HepG2 (cell line): ENCODE results near the gene STAT6. TPM values are rescaled to one million over a fixed set of nuclear protein-coding genes. Genes with fewer than 3 reads are reported as not detected.

ENCODE experiments used
- ATAC-seq: fragments of 200-7000 bp; cut with Tn5 transposase; 3 replicates; pipeline ENCODE4 v1.9.1; 2020; ENCODE audit warnings: mild to moderate bottlenecking, moderate library complexity
- BruUV-seq: library from RNA; stranded (reverse); fragments of 400-500 nt; replicated peaks from 2 replicates; lab custom pipeline; 2021; lab: Mats Ljungman, UMichigan
- CTCF ChIA-PET: fragments of 300-600 bp; formaldehyde crosslinking; extraction: SDS; loops from one replicate; lab custom pipeline; 2021; ENCODE audit warnings: low total read pairs, inconsistent platforms, low intra/inter-chr PET ratio; lab: Yijun Ruan, JAX
- POLR2A ChIA-PET: fragments of 350-600 bp; sonication (Branson Sonifier 250); formaldehyde crosslinking; loops from one replicate; lab custom pipeline; 2020; ENCODE audit warnings: antibody characterized with exemption, inconsistent platforms; lab: Yijun Ruan, JAX
- DNase-seq: peaks from one replicate; pipeline ENCODE4 v3.0.0-alpha.2; 2015; ENCODE audit warnings: low spot score
- FAIRE-seq: peaks from 3 replicates; lab custom pipeline; 2011; peaks lifted over from hg19 to GRCh38; lab: Jason Lieb, UNC
- H2AFZ ChIP-seq: one replicate; pipeline ENCODE4 v1.6.1; 2011; ENCODE audit warnings: low read length, inconsistent platforms
- H3K27ac ChIP-seq: fragments of 300-600 bp; 3 replicates; pipeline ENCODE4 v1.8.0; 2011; ENCODE audit warnings: mixed run types, mild to moderate bottlenecking, mixed read lengths, low read length, inconsistent platforms; ENCODE audit not compliant: insufficient read depth; ENCODE audit errors: extremely low read length
- H3K27me3 ChIP-seq, 2 experiments: fragments of 200-600 bp in 1 of 2; 2 replicates in 1 of 2; 3 replicates in 1 of 2; pipeline versions ENCODE4 v1.6.0 to v1.8.0; 2011; ENCODE audit warnings: low read length in 2 of 2, mild to moderate bottlenecking in 2 of 2, moderate library complexity in 2 of 2, inconsistent platforms in 1 of 2; ENCODE audit not compliant: insufficient read depth in 2 of 2, control insufficient read depth in 1 of 2
- H3K36me3 ChIP-seq, 2 experiments: fragments of 200-600 bp in 1 of 2; replicated peaks in 1 of 2; 2 replicates in 1 of 2; 3 replicates in 1 of 2; pipeline versions ENCODE4 v1.5.1 to v1.8.0; 2011; ENCODE audit warnings: low read length in 2 of 2, inconsistent platforms in 1 of 2; ENCODE audit not compliant: insufficient read depth in 2 of 2, control insufficient read depth in 1 of 2
- H3K4me1 ChIP-seq: 2 replicates; pipeline ENCODE4 v1.5.1; 2012; ENCODE audit warnings: low read length, inconsistent platforms; ENCODE audit not compliant: insufficient read depth
- H3K4me2 ChIP-seq: 2 replicates; pipeline ENCODE4 v1.6.0; 2011; ENCODE audit warnings: low read depth, low read length, inconsistent platforms
- H3K4me3 ChIP-seq, 3 experiments: fragments of 200-600 bp in 1 of 3; sonication (generic), shearing (Covaris generic) in 1 of 3; replicated peaks in 1 of 3; 2 replicates each; pipeline ENCODE4 v1.5.1; 2011 to 2016; ENCODE audit warnings: low read length in 3 of 3, inconsistent platforms in 2 of 3, low read depth in 2 of 3, mild to moderate bottlenecking in 2 of 3, control low read depth in 1 of 3, mixed read lengths in 1 of 3; ENCODE audit not compliant: insufficient read depth in 1 of 3
- H3K79me2 ChIP-seq: one replicate; pipeline ENCODE4 v1.6.1; 2011; ENCODE audit warnings: low read length, inconsistent platforms; ENCODE audit not compliant: insufficient read depth
- H3K9ac ChIP-seq: 2 replicates; pipeline ENCODE4 v1.6.0; 2011; ENCODE audit warnings: mild to moderate bottlenecking, low read depth, low read length, inconsistent platforms; ENCODE audit not compliant: insufficient read depth
- H3K9me3 ChIP-seq: 2 replicates; pipeline ENCODE4 v1.5.1; 2012; ENCODE audit warnings: mild to moderate bottlenecking, low read length
- H4K20me1 ChIP-seq: 2 replicates; pipeline ENCODE4 v1.6.0; 2011; ENCODE audit warnings: inconsistent platforms, mild to moderate bottlenecking, low read length, moderate library complexity; ENCODE audit not compliant: insufficient read depth
- CCDC6 ChIP-seq: sonication (generic); formaldehyde crosslinking; IDR thresholded peaks from 2 replicates; pipeline ENCODE4 v1.8.1; 2022; ENCODE audit warnings: mild to moderate bottlenecking, missing genetic modification reagents, moderate library complexity
- DMTF1 ChIP-seq: sonication (generic); formaldehyde crosslinking; IDR thresholded peaks from 2 replicates; pipeline ENCODE4 v1.4.0; 2020; ENCODE audit warnings: mild to moderate bottlenecking, missing genetic modification reagents
- FLYWCH1 ChIP-seq: sonication (generic); formaldehyde crosslinking; IDR thresholded peaks from 2 replicates; pipeline ENCODE4 v1.8.1; 2023; ENCODE audit warnings: mild to moderate bottlenecking, missing genetic modification reagents
- FOXM1 ChIP-seq: sonication (generic); formaldehyde crosslinking; IDR thresholded peaks from 2 replicates; pipeline ENCODE4 v1.5.0; 2020; ENCODE audit warnings: missing genetic modification reagents
- IRF1 ChIP-seq: sonication (generic); formaldehyde crosslinking; IDR thresholded peaks from 2 replicates; pipeline ENCODE4 v1.4.0; 2020; ENCODE audit warnings: low read depth, mild to moderate bottlenecking, missing genetic modification reagents
- KDM2A ChIP-seq: sonication (generic); formaldehyde crosslinking; IDR thresholded peaks from 2 replicates; pipeline ENCODE4 v1.4.0; 2020; ENCODE audit warnings: low read depth, missing genetic modification reagents, borderline replicate concordance
- RBFOX2 ChIP-seq: fragments of 200-400 bp; formaldehyde crosslinking; IDR thresholded peaks from 2 replicates; pipeline ENCODE4 v1.6.1; 2017; ENCODE audit warnings: low read depth, mild to moderate bottlenecking, low read length
- ZNF317 ChIP-seq: sonication (generic); formaldehyde crosslinking; IDR thresholded peaks from 2 replicates; pipeline ENCODE4 v1.5.0; 2020; ENCODE audit warnings: mild to moderate bottlenecking, missing genetic modification reagents
- ZNF460 ChIP-seq: sonication (generic); formaldehyde crosslinking; IDR thresholded peaks from 2 replicates; pipeline ENCODE4 v1.5.1; 2020; ENCODE audit warnings: missing genetic modification reagents, mild to moderate bottlenecking, borderline replicate concordance
- WGBS: methylation state at CpG from one replicate; pipeline ENCODE4 v1.1.6; 2017; ENCODE audit warnings: low lambda C conversion rate; 5-methylcytosine and 5-hydroxymethylcytosine counted together
- in situ Hi-C: cut with HindIII; loops from 2 replicates; pipeline ENCODE4 v1.10.0; 2017; ENCODE audit warnings: low pct_unique_long_range_greater_than_20kb; ENCODE audit not compliant: extremely low pct_ligation_motif_present
- intact Hi-C: fragments of 100-400 bp; cut with micrococcal nuclease; formaldehyde crosslinking; loops from one replicate; pipeline ENCODE4 v1.10.0; 2022; ENCODE audit not compliant: unreplicated experiment
- polyA plus RNA-seq, 8 experiments: library from polyadenylated mRNA; depleted of rRNA in 3 of 8; stranded (reverse) in 7 of 8; unstranded in 1 of 8; fragments of >200 nt; fragmentation: Illumina TruSeq in 4 of 8; extraction: Trizol in 4 of 8; gene quantifications; 2 replicates each; pipeline versions ENCODE4 v1.2.1 to v1.2.3, GENCODE V29; 2011 to 2016; ENCODE audit warnings: low read depth in 4 of 8, missing spikeins in 1 of 8, mixed read lengths in 1 of 8; ENCODE audit not compliant: insufficient read depth in 1 of 8
- total RNA-seq, 5 experiments: library from RNA; depleted of rRNA; stranded (reverse); fragments of >200 nt; fragmentation: Illumina TruSeq; extraction: Trizol; gene quantifications; 2 replicates each; pipeline ENCODE4 v1.2.3, GENCODE V29; 2016; ENCODE audit warnings: low read depth in 1 of 5
- TF ChIP-seq, protein P1 (sequence below): sonication (generic); formaldehyde crosslinking; IDR thresholded peaks from 2 replicates; pipeline ENCODE4 v1.4.0; 2020; ENCODE audit warnings: missing genetic modification reagents
- TF ChIP-seq, protein P2 (sequence below): sonication (generic); formaldehyde crosslinking; IDR thresholded peaks from 2 replicates; pipeline ENCODE4 v1.4.0; 2020; ENCODE audit warnings: missing genetic modification reagents, mild to moderate bottlenecking, borderline replicate concordance

STAT6 gene
- total and polyA plus RNA-seq, 2 of the 13 experiments (the other 11 are each of a cell fraction or from before 2014, with no cell fraction given), result 28.0 to 62.2 TPM

DNA sequence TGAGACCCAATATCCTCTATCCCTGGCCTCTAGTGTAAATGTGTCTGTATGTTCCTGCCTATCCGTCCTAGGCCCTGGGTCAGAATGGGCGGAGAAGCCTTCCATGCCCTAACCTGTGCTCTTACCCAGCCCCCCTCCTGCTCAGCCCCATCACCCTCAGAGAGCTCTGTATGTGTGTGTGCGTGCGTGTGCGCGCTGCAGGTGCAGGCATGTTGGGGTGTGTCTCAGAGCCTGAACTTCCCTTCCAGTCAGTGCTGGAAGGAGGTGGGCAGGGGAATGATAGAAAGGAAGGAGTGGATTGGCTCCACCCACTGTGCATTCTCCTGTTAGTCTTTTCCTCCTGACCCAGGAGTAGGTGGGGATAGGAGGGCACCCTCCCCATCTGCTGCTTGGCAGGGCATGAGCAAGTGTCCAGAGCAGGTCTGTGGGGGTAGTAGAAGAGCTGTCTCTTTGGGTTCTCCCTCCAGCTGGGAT lies 15.0 kb downstream of the STAT6 start (continued):
- TF ChIP-seq, protein P1, sequence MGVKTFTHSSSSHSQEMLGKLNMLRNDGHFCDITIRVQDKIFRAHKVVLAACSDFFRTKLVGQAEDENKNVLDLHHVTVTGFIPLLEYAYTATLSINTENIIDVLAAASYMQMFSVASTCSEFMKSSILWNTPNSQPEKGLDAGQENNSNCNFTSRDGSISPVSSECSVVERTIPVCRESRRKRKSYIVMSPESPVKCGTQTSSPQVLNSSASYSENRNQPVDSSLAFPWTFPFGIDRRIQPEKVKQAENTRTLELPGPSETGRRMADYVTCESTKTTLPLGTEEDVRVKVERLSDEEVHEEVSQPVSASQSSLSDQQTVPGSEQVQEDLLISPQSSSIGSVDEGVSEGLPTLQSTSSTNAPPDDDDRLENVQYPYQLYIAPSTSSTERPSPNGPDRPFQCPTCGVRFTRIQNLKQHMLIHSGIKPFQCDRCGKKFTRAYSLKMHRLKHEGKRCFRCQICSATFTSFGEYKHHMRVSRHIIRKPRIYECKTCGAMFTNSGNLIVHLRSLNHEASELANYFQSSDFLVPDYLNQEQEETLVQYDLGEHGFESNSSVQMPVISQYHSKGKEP (CRISPR knock-in tag), result no peak
- TF ChIP-seq KDM2A (CRISPR knock-in tag) (peak; percentile 24; the same call in 1 of the 2 replicates), ZNF460 (CRISPR knock-in tag) (no peak), CCDC6 (CRISPR knock-in tag) (no peak), IRF1 (CRISPR knock-in tag) (no peak), ZNF317 (CRISPR knock-in tag) (no peak)

DNA sequence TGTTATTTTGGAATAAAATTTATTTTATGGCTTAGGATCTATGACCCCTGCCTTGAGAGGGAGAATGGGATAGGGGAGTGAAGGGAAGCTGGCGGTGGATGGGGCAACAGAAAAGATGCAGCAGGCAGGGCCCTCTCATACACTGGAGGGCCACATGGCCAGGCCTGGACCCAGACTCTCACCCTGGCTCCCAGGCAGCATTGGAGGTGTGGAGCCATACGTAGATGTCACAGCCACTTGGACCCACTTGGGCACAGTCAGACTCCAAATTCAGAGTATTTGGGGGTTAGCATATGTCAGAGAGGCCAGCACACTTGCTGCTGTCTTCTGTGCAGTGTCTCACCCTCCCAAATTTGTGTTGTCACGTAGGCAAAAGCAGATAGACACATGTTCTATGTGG lies 15.7 kb downstream of the STAT6 start:
- Histone ChIP-seq H3K79me2 (peaks cover 5% of the 10 kb centered on the region), H3K4me1 (peaks cover 31% of the 10 kb centered on the region), H3K36me3 (peaks cover 14 to 37% of the 10 kb centered on the region in 2 experiments; a peak in 4 of 5 replicates), H3K9me3 (no peaks in the 10 kb centered on the region), H3K9ac (no peak overlapping the region), H3K4me3 (no peak overlapping the region), H3K27me3 (no peaks in the 10 kb centered on the region), H2AFZ (no peak overlapping the region), H3K27ac (no peak overlapping the region), H4K20me1 (0 out of 2 replicates have a peak, but pooled peaks cover 6% of the 10 kb centered on the region), H3K4me2 (no peak overlapping the region)
- in situ Hi-C loops (no loop called here), intact Hi-C loops (no loop called here)
- BruUV-seq, result no TSS peak
- TF ChIP-seq RBFOX2 (0 out of 2 replicates have a peak, but pooled peaks have one; percentile 46), DMTF1 (CRISPR knock-in tag) (no peak), FOXM1 (CRISPR knock-in tag) (no peak), FLYWCH1 (CRISPR knock-in tag) (no peak)
- TF ChIP-seq, protein P2, sequence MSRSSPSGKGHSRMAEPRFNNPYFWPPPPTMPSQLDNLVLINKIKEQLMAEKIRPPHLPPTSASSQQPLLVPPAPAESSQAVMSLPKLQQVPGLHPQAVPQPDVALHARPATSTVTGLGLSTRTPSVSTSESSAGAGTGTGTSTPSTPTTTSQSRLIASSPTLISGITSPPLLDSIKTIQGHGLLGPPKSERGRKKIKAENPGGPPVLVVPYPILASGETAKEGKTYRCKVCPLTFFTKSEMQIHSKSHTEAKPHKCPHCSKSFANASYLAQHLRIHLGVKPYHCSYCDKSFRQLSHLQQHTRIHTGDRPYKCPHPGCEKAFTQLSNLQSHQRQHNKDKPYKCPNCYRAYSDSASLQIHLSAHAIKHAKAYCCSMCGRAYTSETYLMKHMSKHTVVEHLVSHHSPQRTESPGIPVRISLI, result no peak
- FAIRE-seq (no peak), DNase-seq (no peak), ATAC-seq (no peak)
- WGBS, result 94% methylated on average over 3 of the region's 3 CpGs
- ChIA-PET POLR2A (interaction anchor here (1.2 to 13.5 kb wide), 3 partner anchors 9 to 134 kb away, joined by 3 to 309 read pairs (median 3); partner anchors contain the start of genes SHMT2 and STAT6), CTCF (no interaction called here)
